Osteoblast (primary cell): Measurements from ENCODE around the gene OR14A16. TPM values are rescaled to one million over a fixed set of nuclear protein-coding genes. Genes with fewer than 3 reads are reported as not detected.

Experiments
- DNase-seq: peaks from one replicate; pipeline ENCODE4 v3.0.0; 2011; ENCODE audit warnings: low spot score, mixed read lengths; ENCODE audit not compliant: insufficient read length; ENCODE audit errors: missing footprints
- H2AFZ ChIP-seq: 2 replicates; pipeline ENCODE4 v1.6.0; 2011; ENCODE audit warnings: mild to moderate bottlenecking, low read length
- H3K27ac ChIP-seq: 2 replicates; pipeline ENCODE4 v1.5.1; 2011; ENCODE audit warnings: mild to moderate bottlenecking, low read depth, low read length, moderate library complexity
- H3K27me3 ChIP-seq: 2 replicates; pipeline ENCODE4 v1.6.0; 2012; ENCODE audit warnings: mild to moderate bottlenecking, control low read depth, inconsistent platforms, low read length, moderate library complexity; ENCODE audit not compliant: insufficient read depth
- H3K36me3 ChIP-seq: 2 replicates; pipeline ENCODE4 v1.5.1; 2011; ENCODE audit warnings: mild to moderate bottlenecking, low read length, control low read depth, moderate library complexity; ENCODE audit not compliant: insufficient read depth
- H3K4me1 ChIP-seq: 2 replicates; pipeline ENCODE4 v1.5.1; 2011; ENCODE audit warnings: mild to moderate bottlenecking, low read length, control low read depth, moderate library complexity; ENCODE audit not compliant: insufficient read depth
- H3K4me2 ChIP-seq: 2 replicates; pipeline ENCODE4 v1.6.0; 2011; ENCODE audit warnings: mild to moderate bottlenecking, low read length; ENCODE audit not compliant: insufficient read depth
- H3K4me3 ChIP-seq: fragments of 200-600 bp; sonication (generic); 3 replicates; pipeline ENCODE4 v1.5.1; 2012; ENCODE audit warnings: mild to moderate bottlenecking, low read length, inconsistent platforms; ENCODE audit not compliant: insufficient read depth
- H3K79me2 ChIP-seq: 2 replicates; pipeline ENCODE4 v1.6.0; 2012; ENCODE audit warnings: mild to moderate bottlenecking, low read length, control low read depth, inconsistent platforms; ENCODE audit not compliant: insufficient read depth
- H3K9me3 ChIP-seq: 2 replicates; pipeline ENCODE4 v1.5.1; 2011; ENCODE audit warnings: low read depth, low read length, control low read depth
- H4K20me1 ChIP-seq: 2 replicates; pipeline ENCODE4 v1.6.0; 2012; ENCODE audit warnings: mild to moderate bottlenecking, low read length, control low read depth; ENCODE audit not compliant: insufficient read depth
- CTCF ChIP-seq: IDR thresholded peaks from 2 replicates; pipeline ENCODE4 v1.5.1; 2011; ENCODE audit warnings: mild to moderate bottlenecking, low read depth, low read length, moderate library complexity; ENCODE audit errors: extremely low read depth
- total RNA-seq: library from RNA; depleted of rRNA; stranded (reverse); fragments of >200 nt; gene quantifications from 2 replicates; pipeline ENCODE4 v1.2.3, GENCODE V29; 2012

OR14A16 gene
- total RNA-seq, 1 donor: not detected

GRCh38 chr1:247833601-247834000, 9.7 kb upstream of the OR14A16 start:
- Histone ChIP-seq H3K4me1 (no peaks in the 10 kb centered on the region), H3K27ac (no peak overlapping the region), H3K4me2 (no peak overlapping the region), H4K20me1 (no peaks in the 10 kb centered on the region), H3K27me3 (no peaks in the 10 kb centered on the region), H3K79me2 (no peaks in the 10 kb centered on the region), H2AFZ (no peak overlapping the region), H3K36me3 (no peaks in the 10 kb centered on the region), H3K4me3 (no peak overlapping the region), H3K9me3 (peaks cover 3% of the 10 kb centered on the region)
- no peak for TF ChIP-seq CTCF
- DNase-seq: no peak

- H3K79me2 ChIP-seq: no peaks in the 10 kb centered on the region
- H4K20me1 ChIP-seq: no peaks in the 10 kb centered on the region
- H3K4me3 ChIP-seq: no peak overlapping the region
- no peak overlapping the region for H3K4me2 ChIP-seq
- no peak overlapping the region for H2AFZ ChIP-seq
- no peak for DNase-seq
- peaks cover 3% of the 10 kb centered on the region for H3K9me3 ChIP-seq
- H3K27ac ChIP-seq: no peak overlapping the region
- H3K36me3 ChIP-seq: no peaks in the 10 kb centered on the region
- H3K27me3 ChIP-seq: no peaks in the 10 kb centered on the region
- TF ChIP-seq CTCF: no peak
- H3K4me1 ChIP-seq: no peaks in the 10 kb centered on the region
Observed at GRCh38 chr1:247829656-247830055, 5.7 kb upstream of the OR14A16 start.

- Histone ChIP-seq H4K20me1 (no peaks in the 10 kb centered on the region), H3K9me3 (no peaks in the 10 kb centered on the region), H3K4me2 (no peak overlapping the region), H3K4me3 (no peak overlapping the region), H3K79me2 (no peaks in the 10 kb centered on the region), H3K27me3 (no peaks in the 10 kb centered on the region), H3K4me1 (no peaks in the 10 kb centered on the region), H3K36me3 (no peaks in the 10 kb centered on the region), H3K27ac (no peak overlapping the region), H2AFZ (no peak overlapping the region)
- no peak for TF ChIP-seq CTCF
- no peak for DNase-seq
Observed at GRCh38 chr1:247825362-247825761, 1.4 kb upstream of the OR14A16 start.

GRCh38 chr1:247822060-247822459, 1.9 kb downstream of the OR14A16 start:
- H3K36me3 ChIP-seq: no peaks in the 10 kb centered on the region
- H4K20me1 ChIP-seq: no peaks in the 10 kb centered on the region
- no peak overlapping the region for H3K27ac ChIP-seq
- no peaks in the 10 kb centered on the region for H3K79me2 ChIP-seq
- no peaks in the 10 kb centered on the region for H3K9me3 ChIP-seq
- no peak overlapping the region for H3K4me3 ChIP-seq
- H2AFZ ChIP-seq: no peak overlapping the region
- no peak for TF ChIP-seq CTCF
- DNase-seq: no peak
- no peaks in the 10 kb centered on the region for H3K27me3 ChIP-seq
- H3K4me2 ChIP-seq: no peak overlapping the region
- H3K4me1 ChIP-seq: no peaks in the 10 kb centered on the region
